ENCODE results near the gene NRXN3.

- TF ChIP-seq EP300 (IDR thresholded peaks at IDR 0.05; ENCODE audit: borderline replicate concordance in 1 of 2, low read depth in 1 of 2, low read length in 1 of 2): no peak
- TF ChIP-seq REST (IDR thresholded peaks at IDR 0.05; ENCODE audit: low read depth, low read length): no peak
- no peak for TF ChIP-seq POLR2AphosphoS5 (IDR thresholded peaks at IDR 0.05; ENCODE audit: low read depth, low read length)
Measured at GRCh38 chr14:79742142-79742541, 1572.0 kb downstream of the NRXN3 start.

Data from SK-N-SH (cell line).